Spleen (tissue), 13 donors: Measurements from ENCODE around the gene TBR1. TPM values are rescaled to one million over a fixed set of nuclear protein-coding genes. Genes with fewer than 3 reads are reported as not detected.

Experiments
- DNase-seq: peaks from one replicate; pipeline ENCODE4 v3.0.0-alpha.2; 2020
- H3K27ac ChIP-seq, 8 donors: fragments of 200-600 bp; sonication (generic) in 7 of 8; 1 replicate in 4 of 8; 2 replicates in 4 of 8; pipeline versions ENCODE4 v1.5.0 to v1.8.0; 2016 to 2021; ENCODE audit warnings: inconsistent platforms in 4 of 8, mild to moderate bottlenecking in 4 of 8, moderate library complexity in 1 of 8
- H3K27me3 ChIP-seq, 7 donors: fragments of 200-600 bp; sonication (generic) in 6 of 7; replicated peaks in 1 of 7; 1 replicate in 4 of 7; 2 replicates in 3 of 7; pipeline versions ENCODE4 v1.5.0 to v1.8.0; 2016 to 2021; ENCODE audit warnings: inconsistent platforms in 3 of 7, mild to moderate bottlenecking in 1 of 7
- H3K36me3 ChIP-seq, 6 donors: fragments of 200-600 bp; sonication (generic) in 5 of 6; 1 replicate in 4 of 6; 2 replicates in 2 of 6; pipeline versions ENCODE4 v1.5.0 to v1.8.0; 2016 to 2021; ENCODE audit warnings: inconsistent platforms in 2 of 6
- H3K4me1 ChIP-seq, 6 donors: fragments of 200-600 bp; sonication (generic) in 5 of 6; 1 replicate in 3 of 6; 2 replicates in 3 of 6; pipeline versions ENCODE4 v1.5.0 to v1.8.0; 2016 to 2021; ENCODE audit warnings: inconsistent platforms in 3 of 6
- H3K4me3 ChIP-seq, 8 donors: fragments of 200-600 bp; sonication (generic) in 7 of 8; 1 replicate in 4 of 8; 2 replicates in 4 of 8; pipeline versions ENCODE4 v1.5.0 to v1.8.0; 2016 to 2021; ENCODE audit warnings: inconsistent platforms in 4 of 8, mild to moderate bottlenecking in 4 of 8, moderate library complexity in 2 of 8
- H3K9me3 ChIP-seq, 8 donors: fragments of 200-600 bp; sonication (generic) in 7 of 8; 1 replicate in 4 of 8; 2 replicates in 4 of 8; pipeline versions ENCODE4 v1.5.0 to v1.8.0; 2016 to 2021; ENCODE audit warnings: inconsistent platforms in 4 of 8
- CTCF ChIP-seq, 11 experiments: fragments of 200-600 bp in 7 of 11; fragments of 450-650 bp in 4 of 11; sonication (generic) in 4 of 11; IDR thresholded peaks in 8 of 11; conservative IDR thresholded peaks in 3 of 11; 1 replicate in 7 of 11; 2 replicates in 4 of 11; pipeline versions ENCODE4 v1.4.0 to v1.8.0; 2016 to 2021; ENCODE audit warnings: antibody characterized with exemption in 11 of 11, inconsistent platforms in 4 of 11, mild to moderate bottlenecking in 1 of 11
- POLR2A ChIP-seq, 3 donors: fragments of 450-650 bp; IDR thresholded peaks; one replicate each; pipeline ENCODE4 v1.5.1; 2017; ENCODE audit warnings: antibody characterized with exemption in 3 of 3, mild to moderate bottlenecking in 1 of 3
- POLR2AphosphoS5 ChIP-seq, 3 donors: sonication (generic); formaldehyde crosslinking; IDR thresholded peaks; one replicate each; pipeline ENCODE4 v1.5.1; 2017; ENCODE audit warnings: antibody characterized with exemption in 3 of 3
- WGBS, 5 donors: extraction: QIAGEN DNeasy Blood & Tissue Kit in 3 of 5; methylation state at CpG; one replicate each; pipeline versions ENCODE4 v1.1.5 to v1.1.7; 2013 to 2018; 5-methylcytosine and 5-hydroxymethylcytosine counted together
- intact Hi-C: fragments of 100-400 bp; cut with DNase I; formaldehyde crosslinking; loops from one replicate; pipeline ENCODE4 v1.15.0; 2023; ENCODE audit warnings: low total_unique reads
- long read RNA-seq, 2 donors: transcript quantifications; one replicate each; lab custom pipeline, GENCODE V29; 2026
- polyA plus RNA-seq, 3 donors: library from polyadenylated mRNA; stranded (reverse); fragments of 200-250 nt; gene quantifications; one replicate each; pipeline ENCODE4 v1.2.1, GENCODE V29; 2013
- total RNA-seq, 7 donors: library from RNA; depleted of rRNA in 3 of 7; stranded (reverse); fragments of >200 nt in 3 of 7; fragmentation: NEBNext Ultra II Directional in 4 of 7; extraction: Animal tissue kit (Norgen Biotek cat#: 25700) in 4 of 7; gene quantifications; one replicate each; pipeline versions ENCODE4 v1.1.0 to v1.2.1, GENCODE V29; 2016 to 2021
- donor health status: healthy with polysubstance abuse.
- donor health status: DM: no; HTN: no; CAD: no; lungs with moderate emphysema.
- donor health status: DM: no; HTN: no; CAD: no.
- donor health status: Bipolar disorder and iron deficiency.
- donor health status: healthy.
- donor health status: DM: no; HTN: no; CAD: no.
- donor health status: DM: yes; HTN: yes; CAD: no.

TBR1 gene
- total RNA-seq (under 1 TPM in 1 of 7 donors, not detected in 6; 0.17 TPM), polyA plus RNA-seq (under 1 TPM in 1 of 3 donors, not detected in 2; 0.03 TPM)
- long read RNA-seq, donor 1 = 0 reads
- long read RNA-seq, donor 2 = 0 reads

GRCh38 chr2:161415987-161416707 is at the start of gene TBR1:
Gene TBR1 (plus strand): TSS chr2:161416297. CDS start chr2:161416411, 114 bp downstream.
- Histone ChIP-seq H3K9me3 (no peaks in the 10 kb centered on the region), H3K27me3 (peaks cover 0 to 80% (median 78%) of the 10 kb centered on the region in 7 donors), H3K27ac (no peak within 1 kb of the TSS), H3K4me3 (peak within 1 kb of the TSS in 4 of 8 donors; percentile 33 to 69 (median 44)), H3K4me1 (peaks cover 17 to 70% (median 51%) of the 10 kb centered on the region in 6 donors), H3K36me3 (peaks cover 0 to 9% (median 0%) of the 10 kb centered on the region in 6 donors)
- TF ChIP-seq POLR2AphosphoS5 (IDR thresholded peaks at IDR 0.05) (no peak), CTCF (IDR thresholded peaks at IDR 0.05 in 8 of 11, conservative IDR thresholded peaks at IDR 0.05 in 3 of 11) (no peak), POLR2A (IDR thresholded peaks at IDR 0.05) (no peak)
- DNase-seq = no peak
- intact Hi-C loops = no loop called here
- 4 to 10% (median 4%) methylated on average over 16 of the region's 16 CpGs for WGBS, 5 donors

GRCh38 chr2:161367675-161368074 is 48.4 kb upstream of the TBR1 start:
- no peaks in the 10 kb centered on the region for H3K4me1 ChIP-seq
- no peak overlapping the region for H3K4me3 ChIP-seq
- H3K9me3 ChIP-seq = peaks cover 1 to 10% (median 8%) of the 10 kb centered on the region in 8 donors
- H3K27ac ChIP-seq = no peak overlapping the region
- DNase-seq = no peak
- 89 to 96% (median 92%) methylated on average over 3 of the region's 3 CpGs for WGBS, 5 donors
- peaks cover 0 to 67% (median 25%) of the 10 kb centered on the region in 6 donors for H3K36me3 ChIP-seq
- intact Hi-C loops = no loop called here
- no peaks in the 10 kb centered on the region for H3K27me3 ChIP-seq
- TF ChIP-seq CTCF (IDR thresholded peaks at IDR 0.05 in 8 of 11, conservative IDR thresholded peaks at IDR 0.05 in 3 of 11) (no peak), POLR2A (IDR thresholded peaks at IDR 0.05) (no peak), POLR2AphosphoS5 (IDR thresholded peaks at IDR 0.05) (no peak)

DNA sequence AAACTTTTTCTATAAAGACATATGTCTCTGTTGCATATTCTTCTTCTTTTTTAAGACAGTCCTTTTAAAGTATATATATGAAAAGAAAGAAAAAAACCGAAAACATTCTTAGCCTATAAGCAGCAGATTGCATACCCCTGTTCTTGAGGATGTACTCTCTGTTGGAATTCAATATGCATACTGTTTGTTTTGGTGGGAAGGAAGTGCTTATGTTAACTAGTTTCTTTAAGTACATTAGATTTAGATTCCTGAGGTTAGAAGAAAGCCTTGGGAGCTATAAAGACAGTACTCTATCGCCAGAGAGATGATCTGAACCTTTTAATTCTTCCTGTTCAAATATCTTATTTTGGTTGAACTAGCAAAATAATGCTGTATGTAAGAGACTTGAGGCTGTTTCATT is 46.8 kb upstream of the TBR1 start:
- 81 to 93% (median 89%) methylated on average over 2 of the region's 2 CpGs for WGBS, 5 donors
- Histone ChIP-seq H3K9me3 (no peaks in the 10 kb centered on the region), H3K27ac (no peak overlapping the region), H3K27me3 (no peaks in the 10 kb centered on the region), H3K4me3 (no peak overlapping the region), H3K36me3 (peaks cover 0 to 68% (median 22%) of the 10 kb centered on the region in 6 donors), H3K4me1 (no peaks in the 10 kb centered on the region)
- no peak for DNase-seq
- intact Hi-C loops = no loop called here
- TF ChIP-seq CTCF (IDR thresholded peaks at IDR 0.05 in 8 of 11, conservative IDR thresholded peaks at IDR 0.05 in 3 of 11) (no peak), POLR2AphosphoS5 (IDR thresholded peaks at IDR 0.05) (no peak), POLR2A (IDR thresholded peaks at IDR 0.05) (no peak)

DNA sequence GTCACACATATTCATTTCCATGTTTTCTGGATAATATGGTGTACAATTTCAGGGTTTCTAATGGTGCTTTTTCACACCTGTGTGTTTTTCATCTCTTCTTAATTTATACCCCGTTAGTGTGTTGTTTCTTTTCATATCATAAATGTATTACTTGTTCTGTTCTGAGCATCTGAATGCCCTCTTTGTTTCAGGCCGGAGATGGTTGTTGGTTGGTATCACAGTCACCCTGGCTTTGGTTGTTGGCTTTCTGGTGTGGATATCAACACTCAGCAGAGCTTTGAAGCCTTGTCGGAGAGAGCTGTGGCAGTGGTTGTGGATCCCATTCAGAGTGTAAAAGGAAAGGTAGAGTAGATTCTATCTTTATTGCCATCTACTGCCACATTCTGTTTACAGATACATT is 45.1 kb upstream of the TBR1 start:
- Histone ChIP-seq H3K4me3 (no peak overlapping the region), H3K9me3 (no peaks in the 10 kb centered on the region), H3K27me3 (no peaks in the 10 kb centered on the region), H3K4me1 (no peaks in the 10 kb centered on the region), H3K36me3 (peaks cover 0 to 64% (median 22%) of the 10 kb centered on the region in 6 donors), H3K27ac (no peak overlapping the region)
- 88 to 97% (median 96%) methylated on average over 3 of the region's 3 CpGs for WGBS, 5 donors
- TF ChIP-seq POLR2AphosphoS5 (IDR thresholded peaks at IDR 0.05) = no peak
- no peak for TF ChIP-seq CTCF (IDR thresholded peaks at IDR 0.05 in 8 of 11, conservative IDR thresholded peaks at IDR 0.05 in 3 of 11)
- no peak for TF ChIP-seq POLR2A (IDR thresholded peaks at IDR 0.05)
- intact Hi-C loops = no loop called here
- no peak for DNase-seq
